T-helper 2 cell treated with Interferon-gamma antibody and Interleukin-4, amounts not matched to agents 100 ng/mL and 5 ng/mL, for 36 hours (primary cell): ENCODE measurements around the gene ACAA1. TPM values are rescaled to one million over a fixed set of nuclear protein-coding genes. Genes with fewer than 3 reads are reported as not detected.
"Not testable (repeated sequence)": the region's sequence is repeated elsewhere in the genome, so short reads cannot be mapped to it uniquely, and the experiment has no call there.

ENCODE experiments used
- intact Hi-C: fragments of 100-400 bp; cut with micrococcal nuclease; formaldehyde crosslinking; loops from one replicate; pipeline ENCODE4 v1.15.1; 2023
- total RNA-seq: library from RNA; stranded (reverse); gene quantifications from 2 replicates; pipeline ENCODE4 v1.2.3, GENCODE V29; 2022

ACAA1 gene
- total RNA-seq, 1 donor from 2014 or later: 91.9 TPM

DNA sequence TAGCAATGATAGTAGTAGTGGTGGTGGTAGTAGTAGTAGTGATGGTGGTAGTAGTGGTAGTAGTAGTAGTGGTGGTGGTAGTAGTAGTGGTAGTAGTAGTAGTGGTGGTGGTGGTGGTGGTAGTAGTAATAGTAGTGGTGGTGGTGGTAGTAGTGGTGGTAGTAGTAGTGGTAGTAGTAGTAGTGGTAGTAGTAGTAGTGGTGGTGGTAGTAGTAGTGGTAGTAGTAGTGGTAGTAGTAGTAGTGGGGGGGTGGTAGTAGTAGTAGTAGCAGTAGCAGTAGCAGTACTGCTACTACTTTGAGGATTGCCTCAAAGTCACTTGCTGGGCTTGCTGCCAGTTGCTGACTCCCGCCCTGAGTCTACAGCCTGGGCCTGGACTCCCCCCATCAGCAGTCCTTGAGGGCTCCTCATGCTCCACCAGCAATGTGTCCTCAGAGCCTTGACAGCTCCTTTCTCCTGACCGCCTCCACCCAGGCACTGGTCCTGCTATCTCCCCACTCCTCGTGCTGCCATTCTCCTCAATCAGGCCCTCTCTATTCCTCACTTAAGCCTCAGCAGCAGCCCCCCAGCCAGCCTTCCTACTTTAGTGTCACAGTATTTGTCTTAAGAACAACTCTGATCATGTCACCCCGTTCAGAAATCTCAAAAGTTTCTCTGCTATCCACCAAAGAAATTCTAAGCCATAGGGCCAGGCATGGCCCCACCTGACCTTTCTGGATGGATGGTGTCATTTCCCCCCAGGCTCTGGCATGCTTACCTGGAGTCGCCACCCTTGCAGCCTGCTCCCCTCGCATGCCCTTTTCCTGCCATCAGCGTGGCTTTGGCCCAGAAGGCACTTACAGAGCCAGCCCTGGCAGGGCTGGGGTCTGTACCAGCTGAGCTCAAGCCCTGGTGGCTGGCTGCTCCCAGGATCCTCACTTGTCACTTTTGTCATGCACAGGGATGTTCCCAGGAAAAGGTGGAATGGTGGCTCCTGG lies 52.3 kb downstream of the ACAA1 start:
- intact Hi-C loops: no loop called here

DNA sequence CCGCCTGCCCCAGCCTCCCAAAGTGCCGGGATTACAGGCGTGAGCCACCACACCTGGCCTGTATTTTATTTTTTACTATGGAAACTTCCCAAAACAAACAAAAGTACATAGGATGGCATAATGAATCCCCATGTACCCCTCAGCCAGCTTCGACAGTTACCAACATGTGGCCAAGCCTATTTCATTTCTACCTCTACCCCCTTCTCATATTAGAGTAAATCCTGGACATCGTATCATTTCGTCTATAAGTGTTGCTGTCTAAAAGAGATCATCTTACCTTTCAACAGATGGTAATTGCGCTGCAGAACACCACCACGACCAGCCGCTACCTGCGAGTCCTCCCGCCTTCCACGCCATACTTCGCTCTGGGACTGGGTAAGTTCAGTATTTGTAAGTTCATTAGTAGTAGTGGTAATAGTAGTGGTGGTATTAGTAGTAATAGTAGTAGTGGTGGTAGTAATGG lies 53.0 kb downstream of the ACAA1 start:
- intact Hi-C loops: no loop called here

DNA sequence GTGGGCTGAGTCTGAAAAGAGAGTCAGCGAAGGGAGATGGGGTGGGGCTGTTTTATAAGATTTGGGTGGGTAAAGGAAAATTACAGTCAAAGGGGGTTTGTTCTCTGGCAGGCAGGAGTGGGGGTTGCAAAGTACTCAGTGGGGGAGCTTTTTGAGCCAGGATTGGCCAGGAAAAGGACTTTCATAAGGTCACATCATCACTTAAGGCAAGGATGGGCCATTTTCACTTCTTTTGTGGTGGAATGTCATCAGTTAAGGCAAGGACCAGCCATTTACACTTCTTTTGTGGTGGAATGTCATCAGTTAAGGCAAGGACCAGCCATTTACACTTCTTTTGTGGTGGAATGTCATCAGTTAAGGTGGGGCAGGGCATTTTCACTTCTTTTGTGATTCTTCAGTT lies 53.7 kb downstream of the ACAA1 start:
- intact Hi-C loops: not testable (repeated sequence)

DNA sequence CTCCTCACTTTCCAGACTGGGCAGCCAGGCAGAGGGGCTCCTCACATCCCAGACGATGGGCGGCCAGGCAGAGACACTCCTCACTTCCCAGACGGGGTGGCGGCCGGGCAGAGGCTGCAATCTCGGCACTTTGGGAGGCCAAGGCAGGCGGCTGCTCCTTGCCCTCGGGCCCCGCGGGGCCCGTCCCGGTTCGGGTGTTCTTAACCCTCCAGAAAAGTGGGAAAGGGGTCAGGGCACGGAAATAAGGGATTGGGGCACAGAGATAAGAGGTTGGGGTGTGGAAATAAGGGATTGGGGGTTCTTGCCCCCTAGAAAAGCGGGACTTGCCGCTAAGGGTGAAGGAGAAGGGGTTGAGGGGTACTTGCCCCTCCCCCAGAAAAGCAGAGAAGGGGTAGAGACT lies 54.6 kb downstream of the ACAA1 start:
- intact Hi-C loops: not testable (repeated sequence)

DNA sequence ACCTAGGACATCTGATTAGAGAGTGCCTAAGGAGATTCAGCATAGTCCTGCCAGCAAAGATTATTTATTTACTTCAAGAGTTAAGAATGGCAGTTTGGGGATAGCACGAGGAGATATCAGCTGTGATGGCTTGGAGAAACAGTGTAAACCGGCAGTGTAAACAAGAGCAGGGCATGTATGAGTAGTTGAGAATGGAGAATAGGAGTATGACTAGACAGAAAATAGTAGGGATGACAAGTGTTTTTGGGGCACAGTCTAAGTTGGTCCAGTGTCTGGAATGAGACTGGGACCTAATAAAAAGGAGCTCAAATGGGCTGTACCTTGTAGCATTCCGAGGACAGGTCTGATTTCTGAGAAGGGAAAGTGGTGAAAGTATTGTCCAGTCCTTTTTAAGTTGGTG lies 59.9 kb downstream of the ACAA1 start:
- intact Hi-C loops: not testable (repeated sequence)

Other genes starting within 250 kb of the ACAA1 start
- 19.8 and 20.2 TPM in 2 replicates for gene VILL, start 146.3 kb downstream of the ACAA1 start, total RNA-seq
- gene PLCD1, start 107.5 kb downstream of the ACAA1 start, total RNA-seq: 11.5 and 14.4 TPM in 2 replicates
- 0.95 and 1.1 TPM in 2 replicates for gene DLEC1, start 97.9 kb downstream of the ACAA1 start, total RNA-seq
- gene MYD88, start 1.5 kb upstream of the ACAA1 start, total RNA-seq: 77.4 and 83.7 TPM in 2 replicates
- 64.9 and 65.2 TPM in 2 replicates for gene OXSR1, start 28.4 kb upstream of the ACAA1 start, total RNA-seq
- gene SLC22A13, start 128.7 kb upstream of the ACAA1 start, total RNA-seq: 0.59 and 0.93 TPM in 2 replicates
- gene SLC22A14, start 145.2 kb upstream of the ACAA1 start, total RNA-seq: 0.09 TPM in 1 of 2 replicates, not detected in the other
- gene XYLB, start 209.7 kb upstream of the ACAA1 start, total RNA-seq: 9.3 and 9.8 TPM in 2 replicates